Cardiac muscle cell (in vitro differentiated cells and primary cell): ENCODE measurements around the gene ACTR3. TPM values are rescaled to one million over a fixed set of nuclear protein-coding genes. Genes with fewer than 3 reads are reported as not detected.

ENCODE experiments used
- DNase-seq, 2 donors: peaks; one replicate each; pipeline versions ENCODE4 v3.0.0 to v3.0.0-alpha.2; 2010 to 2017; ENCODE audit warnings: low read depth in 1 of 2, low spot score in 1 of 2
- H3K27ac ChIP-seq: fragments of 200-600 bp; sonication (generic); 2 replicates; pipeline ENCODE4 v1.5.1; 2016
- H3K27me3 ChIP-seq: fragments of 200-600 bp; sonication (generic); 2 replicates; pipeline ENCODE4 v1.6.0; 2016; ENCODE audit warnings: control low read depth
- H3K36me3 ChIP-seq: fragments of 200-600 bp; sonication (generic); 2 replicates; pipeline ENCODE4 v1.5.1; 2016; ENCODE audit warnings: control low read depth
- H3K4me1 ChIP-seq: fragments of 200-600 bp; sonication (generic); 2 replicates; pipeline ENCODE4 v1.8.1; 2017; ENCODE audit warnings: low read depth, mild to moderate bottlenecking, mixed run types
- H3K4me3 ChIP-seq: fragments of 200-600 bp; sonication (generic); 2 replicates; pipeline ENCODE4 v1.5.1; 2016; ENCODE audit warnings: mild to moderate bottlenecking
- H3K9me3 ChIP-seq: fragments of 200-600 bp; sonication (generic); 2 replicates; pipeline ENCODE4 v1.5.1; 2017; ENCODE audit warnings: low read depth, mild to moderate bottlenecking, control low read depth
- polyA plus RNA-seq: library from polyadenylated mRNA; unstranded; fragments of >200 nt; fragmentation: Nextera tagmentation; extraction: Ambion mirVana; gene quantifications from 2 replicates; pipeline ENCODE4 v1.2.1, GENCODE V29; 2016
- total RNA-seq: library from RNA; depleted of rRNA; stranded (reverse); fragments of >200 nt; gene quantifications from 2 replicates; pipeline ENCODE4 v1.2.3, GENCODE V29; 2016
- TF ChIP-seq, protein P1 (sequence below): IDR thresholded peaks from 2 replicates; pipeline ENCODE4 v1.5.1; 2012; ENCODE audit warnings: low read depth, mild to moderate bottlenecking, low read length

The ACTR3 gene
- total and polyA plus RNA-seq, 2 experiments from 2014 or later = 64.5 to 125 TPM

DNA sequence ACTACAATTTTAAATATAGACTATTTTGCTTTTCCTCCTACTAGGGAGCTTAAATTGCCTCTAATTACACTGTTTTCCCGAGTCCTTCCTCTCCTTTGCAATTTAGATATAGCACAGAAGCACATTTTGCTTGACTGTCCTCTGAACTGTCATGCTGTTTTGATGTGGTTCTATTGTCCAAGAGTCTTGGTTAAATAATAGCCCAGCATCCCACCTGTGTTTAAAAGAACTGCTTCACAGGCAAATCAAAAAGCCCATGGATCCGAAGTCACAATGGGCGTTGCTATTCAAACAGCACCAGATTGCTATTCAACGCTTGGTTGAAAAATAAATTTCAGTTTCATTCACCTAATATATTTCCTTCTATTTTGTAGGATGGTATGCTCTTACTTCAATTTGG lies 22.3 kb upstream of the ACTR3 start:
- Histone ChIP-seq H3K27ac (no peak overlapping the region), H3K9me3 (no peaks in the 10 kb centered on the region), H3K4me3 (no peak overlapping the region), H3K4me1 (no peaks in the 10 kb centered on the region), H3K27me3 (peaks cover 4% of the 10 kb centered on the region), H3K36me3 (no peaks in the 10 kb centered on the region)
- TF ChIP-seq, protein P1, sequence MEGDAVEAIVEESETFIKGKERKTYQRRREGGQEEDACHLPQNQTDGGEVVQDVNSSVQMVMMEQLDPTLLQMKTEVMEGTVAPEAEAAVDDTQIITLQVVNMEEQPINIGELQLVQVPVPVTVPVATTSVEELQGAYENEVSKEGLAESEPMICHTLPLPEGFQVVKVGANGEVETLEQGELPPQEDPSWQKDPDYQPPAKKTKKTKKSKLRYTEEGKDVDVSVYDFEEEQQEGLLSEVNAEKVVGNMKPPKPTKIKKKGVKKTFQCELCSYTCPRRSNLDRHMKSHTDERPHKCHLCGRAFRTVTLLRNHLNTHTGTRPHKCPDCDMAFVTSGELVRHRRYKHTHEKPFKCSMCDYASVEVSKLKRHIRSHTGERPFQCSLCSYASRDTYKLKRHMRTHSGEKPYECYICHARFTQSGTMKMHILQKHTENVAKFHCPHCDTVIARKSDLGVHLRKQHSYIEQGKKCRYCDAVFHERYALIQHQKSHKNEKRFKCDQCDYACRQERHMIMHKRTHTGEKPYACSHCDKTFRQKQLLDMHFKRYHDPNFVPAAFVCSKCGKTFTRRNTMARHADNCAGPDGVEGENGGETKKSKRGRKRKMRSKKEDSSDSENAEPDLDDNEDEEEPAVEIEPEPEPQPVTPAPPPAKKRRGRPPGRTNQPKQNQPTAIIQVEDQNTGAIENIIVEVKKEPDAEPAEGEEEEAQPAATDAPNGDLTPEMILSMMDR = no peak
- DNase-seq = no peak

DNA sequence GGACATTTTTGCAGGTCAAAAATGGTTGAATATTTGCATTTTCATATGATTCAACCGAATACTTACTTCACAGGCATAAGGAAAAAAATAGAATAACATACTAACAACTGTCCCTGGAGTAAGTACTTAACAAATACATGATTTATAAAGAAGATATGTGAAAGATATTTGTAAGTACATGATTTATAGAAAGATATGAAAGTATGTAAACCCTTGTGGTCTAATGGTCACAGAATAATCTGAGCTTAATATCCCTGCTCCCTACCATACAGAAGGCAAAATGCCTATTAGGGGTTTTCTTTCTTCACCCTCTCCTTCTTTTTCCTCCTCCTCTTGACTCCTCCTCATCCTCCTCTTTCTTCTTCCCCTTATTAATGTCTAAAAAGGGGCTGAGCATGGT lies 20.6 kb upstream of the ACTR3 start:
- no peak for DNase-seq
- no peak overlapping the region for H3K4me3 ChIP-seq
- H3K36me3 ChIP-seq = no peaks in the 10 kb centered on the region
- H3K27ac ChIP-seq = no peak overlapping the region
- no peaks in the 10 kb centered on the region for H3K9me3 ChIP-seq
- TF ChIP-seq, protein P1 = no peak
- H3K4me1 ChIP-seq = no peaks in the 10 kb centered on the region
- peaks cover 4% of the 10 kb centered on the region for H3K27me3 ChIP-seq

DNA sequence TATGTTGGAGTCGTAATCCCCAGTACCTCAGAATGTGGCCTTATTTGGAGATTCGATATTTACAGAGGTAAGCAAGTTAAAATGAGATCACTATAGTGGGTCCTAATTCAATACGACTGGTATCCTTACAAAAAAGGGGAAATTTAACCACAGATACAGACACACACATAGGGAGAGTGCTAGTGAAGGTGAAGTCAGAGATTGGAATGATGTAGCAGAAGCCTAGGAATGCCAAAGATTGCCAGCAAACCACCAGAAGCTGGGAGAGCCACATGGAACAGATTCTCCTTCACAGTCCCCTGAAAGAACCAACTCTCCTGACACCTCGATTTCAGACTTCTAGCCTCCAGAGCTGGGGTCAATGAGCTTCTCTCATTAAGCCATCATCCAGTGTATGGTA lies 17.7 kb upstream of the ACTR3 start:
- no peaks in the 10 kb centered on the region for H3K4me1 ChIP-seq
- H3K27me3 ChIP-seq = peaks cover 4% of the 10 kb centered on the region
- no peaks in the 10 kb centered on the region for H3K9me3 ChIP-seq
- TF ChIP-seq, protein P1 = no peak
- H3K36me3 ChIP-seq = no peaks in the 10 kb centered on the region
- no peak for DNase-seq
- H3K27ac ChIP-seq = no peak overlapping the region
- H3K4me3 ChIP-seq = no peak overlapping the region

DNA sequence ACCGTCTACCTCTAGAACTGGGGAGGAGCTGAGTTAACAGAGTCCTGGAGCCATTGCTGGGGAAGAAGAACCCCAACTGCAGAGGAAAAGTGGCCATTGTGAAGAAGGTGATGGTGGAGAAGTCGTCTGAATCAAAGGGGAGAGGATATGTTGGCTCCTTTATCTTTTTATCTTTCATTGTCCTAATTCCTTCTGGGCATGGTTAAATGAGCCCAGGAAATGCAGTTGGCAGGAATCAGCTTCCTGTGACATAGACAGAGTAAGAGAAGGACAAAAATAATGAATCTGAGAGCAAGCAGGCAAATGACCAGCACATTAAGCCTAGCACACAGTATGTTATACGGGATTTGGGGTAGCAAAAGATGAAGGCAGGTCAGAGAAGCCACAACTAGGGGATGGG lies 16.0 kb upstream of the ACTR3 start:
- H3K9me3 ChIP-seq = no peaks in the 10 kb centered on the region
- no peak overlapping the region for H3K27ac ChIP-seq
- no peaks in the 10 kb centered on the region for H3K4me1 ChIP-seq
- TF ChIP-seq, protein P1 = no peak
- H3K36me3 ChIP-seq = no peaks in the 10 kb centered on the region
- no peak overlapping the region for H3K4me3 ChIP-seq
- H3K27me3 ChIP-seq = peaks cover 4% of the 10 kb centered on the region
- no peak for DNase-seq

DNA sequence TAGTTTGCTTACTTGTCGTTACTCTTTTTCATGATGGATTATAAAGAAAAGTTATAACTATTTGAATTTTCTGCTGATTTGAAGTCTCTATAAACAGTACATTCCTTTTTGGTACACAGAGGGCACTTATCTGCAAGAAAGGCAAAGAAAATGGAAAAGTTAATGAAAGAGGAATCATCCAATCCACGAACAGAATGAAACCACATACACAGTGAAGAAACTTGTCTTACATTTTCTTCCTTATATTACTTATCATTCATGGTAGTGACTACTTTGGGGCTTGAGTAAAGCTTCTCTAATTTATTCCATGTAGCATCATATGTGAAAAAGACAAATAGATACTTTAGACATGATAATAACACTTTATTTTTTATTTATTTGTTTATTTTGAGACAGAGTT lies 14.8 kb upstream of the ACTR3 start:
- Histone ChIP-seq H3K9me3 (no peaks in the 10 kb centered on the region), H3K27me3 (no peaks in the 10 kb centered on the region), H3K36me3 (no peaks in the 10 kb centered on the region), H3K27ac (no peak overlapping the region), H3K4me3 (no peak overlapping the region), H3K4me1 (no peaks in the 10 kb centered on the region)
- DNase-seq = no peak
- TF ChIP-seq, protein P1 = no peak
